HL-60 (cell line): ENCODE results near the gene DDR1.

Source experiments
- DNase-seq, 2 experiments: peaks; one replicate each; pipeline ENCODE4 v3.0.0-alpha.2; 2010 to 2020; ENCODE audit warnings: low read depth in 1 of 2, low spot score in 1 of 2
- H3K27ac ChIP-seq: fragments of 250-450 bp; sonication (Bioruptor Pico); replicated peaks from 2 replicates; pipeline ENCODE4 v1.5.1; 2020; ENCODE audit warnings: mild to moderate bottlenecking, moderate library complexity
- H3K27me3 ChIP-seq: fragments of 250-450 bp; sonication (Bioruptor Pico); 2 replicates; pipeline ENCODE4 v1.5.1; 2021; ENCODE audit warnings: mild to moderate bottlenecking, moderate library complexity; ENCODE audit not compliant: insufficient read depth, poor library complexity, severe bottlenecking
- H3K4me3 ChIP-seq: replicated peaks from 2 replicates; pipeline ENCODE4 v1.5.1; 2011; ENCODE audit warnings: mild to moderate bottlenecking, control low read depth, low read length; ENCODE audit not compliant: insufficient read depth
- CTCF ChIP-seq: IDR thresholded peaks from one replicate; pipeline ENCODE4 v1.5.1; 2011; ENCODE audit warnings: low read length, control low read depth, inconsistent platforms; ENCODE audit not compliant: insufficient read depth
- GABPA ChIP-seq: IDR thresholded peaks from 2 replicates; pipeline ENCODE4 v1.6.1; 2012; ENCODE audit warnings: low read depth
- POLR2AphosphoS5 ChIP-seq: IDR thresholded peaks from 2 replicates; pipeline ENCODE4 v1.6.1; 2012; ENCODE audit warnings: low read depth
- REST ChIP-seq: IDR thresholded peaks from 2 replicates; pipeline ENCODE4 v1.6.1; 2012; ENCODE audit warnings: low read depth; ENCODE audit not compliant: insufficient replicate concordance
- SPI1 ChIP-seq: IDR thresholded peaks from 2 replicates; pipeline ENCODE4 v1.6.1; 2012; ENCODE audit warnings: low read depth, mild to moderate bottlenecking, borderline replicate concordance

The DDR1 gene

GRCh38 chr6:30931969-30932645, 47.8 kb downstream of the DDR1 start, which contains the start of gene SFTA2:
Gene SFTA2 (minus strand): TSS chr6:30932170. CDS start chr6:30932096, 74 bp downstream.
- no peak for TF ChIP-seq POLR2AphosphoS5
- TF ChIP-seq GABPA = no peak
- no peak for TF ChIP-seq REST
- no peak for TF ChIP-seq SPI1
- no peak for TF ChIP-seq CTCF
- Histone ChIP-seq H3K4me3 (no peak within 1 kb of the TSS), H3K27ac (no peak within 1 kb of the TSS), H3K27me3 (no peaks in the 10 kb centered on the region)
- DNase-seq = no peak

GRCh38 chr6:30932665-30933365, 48.5 kb downstream of the DDR1 start:
- TF ChIP-seq REST (no peak), SPI1 (peak; percentile 18; the same call in 1 of the 2 replicates)
- H3K27ac ChIP-seq = no peak overlapping the region
- H3K27me3 ChIP-seq = no peaks in the 10 kb centered on the region
- DNase-seq = no peak
- H3K4me3 ChIP-seq = no peak overlapping the region

- TF ChIP-seq GABPA = no peak
- no peak for TF ChIP-seq SPI1
- TF ChIP-seq REST = no peak
- TF ChIP-seq POLR2AphosphoS5 = no peak
- H3K4me3 ChIP-seq = no peak overlapping the region
- H3K27ac ChIP-seq = no peak overlapping the region
- H3K27me3 ChIP-seq = no peaks in the 10 kb centered on the region
- no peak for DNase-seq
Observed at GRCh38 chr6:30935018-30935417, 50.7 kb downstream of the DDR1 start.

- Histone ChIP-seq H3K27ac (no peak overlapping the region), H3K27me3 (peaks cover 5% of the 10 kb centered on the region), H3K4me3 (no peak overlapping the region)
- DNase-seq = no peak
- no peak for TF ChIP-seq POLR2AphosphoS5
- TF ChIP-seq REST = no peak
- no peak for TF ChIP-seq CTCF
- TF ChIP-seq GABPA = no peak
- no peak for TF ChIP-seq SPI1
Observed at GRCh38 chr6:30937265-30937664, 52.9 kb downstream of the DDR1 start.
